Caco-2 (cell line): ENCODE results near the gene RAET1L. TPM values are rescaled to one million over a fixed set of nuclear protein-coding genes. Genes with fewer than 3 reads are reported as not detected.

Experiments
- BruUV-seq: library from RNA; stranded (reverse); fragments of 400-500 nt; replicated peaks from 2 replicates; lab custom pipeline; 2021; lab: Mats Ljungman, UMichigan
- CTCF ChIA-PET: fragments of 300-600 bp; sonication (Branson Sonifier 250); formaldehyde crosslinking; loops from one replicate; lab custom pipeline; 2022; ENCODE audit warnings: antibody characterized with exemption; lab: Charles Lee
- POLR2A ChIA-PET: fragments of 300-600 bp; sonication (Branson Sonifier 250); formaldehyde crosslinking; loops from one replicate; lab custom pipeline; 2022; ENCODE audit warnings: antibody characterized with exemption; lab: Charles Lee
- DNase-seq, 2 experiments: peaks; one replicate each; pipeline versions ENCODE4 v3.0.0 to v3.0.0-alpha.2; 2020 to 2022
- H3K27me3 ChIP-seq: replicated peaks from 2 replicates; pipeline ENCODE4 v1.6.0; 2011; ENCODE audit warnings: low read length; ENCODE audit not compliant: control insufficient read depth, insufficient read depth
- H3K36me3 ChIP-seq: 2 replicates; pipeline ENCODE4 v1.5.1; 2011; ENCODE audit warnings: low read length; ENCODE audit not compliant: control insufficient read depth, insufficient read depth
- H3K4me1 ChIP-seq: fragments of 250-450 bp; sonication (Bioruptor Pico); 2 replicates; pipeline ENCODE4 v1.5.1; 2020; ENCODE audit warnings: mild to moderate bottlenecking
- H3K4me3 ChIP-seq: 2 replicates; pipeline ENCODE4 v1.5.1; 2011; ENCODE audit warnings: low read depth, mild to moderate bottlenecking, control low read depth, low read length
- H3K9me3 ChIP-seq: fragments of 250-450 bp; sonication (Bioruptor Pico); 2 replicates; pipeline ENCODE4 v1.5.1; 2020; ENCODE audit warnings: mild to moderate bottlenecking, moderate library complexity
- H3K27ac Mint-ChIP-seq: one replicate; pipeline ENCODE4 v1.8.0; 2022; ENCODE audit warnings: mixed read lengths; ENCODE audit not compliant: unreplicated experiment
- H3K27me3 Mint-ChIP-seq: one replicate; pipeline ENCODE4 v1.8.0; 2022; ENCODE audit warnings: mixed read lengths; ENCODE audit not compliant: insufficient read depth, unreplicated experiment
- H3K36me3 Mint-ChIP-seq: one replicate; pipeline ENCODE4 v1.8.0; 2022; ENCODE audit warnings: mild to moderate bottlenecking, mixed read lengths; ENCODE audit not compliant: insufficient read depth, unreplicated experiment
- H3K4me1 Mint-ChIP-seq: one replicate; pipeline ENCODE4 v1.8.0; 2022; ENCODE audit warnings: low read depth, mixed read lengths; ENCODE audit not compliant: unreplicated experiment
- H3K4me3 Mint-ChIP-seq: one replicate; pipeline ENCODE4 v1.8.0; 2022; ENCODE audit warnings: mild to moderate bottlenecking, moderate library complexity, mixed read lengths; ENCODE audit not compliant: unreplicated experiment
- H3K9me3 Mint-ChIP-seq: one replicate; pipeline ENCODE4 v1.8.0; 2022; ENCODE audit warnings: mixed read lengths; ENCODE audit not compliant: unreplicated experiment
- intact Hi-C: fragments of 100-400 bp; cut with micrococcal nuclease; formaldehyde crosslinking; loops from one replicate; pipeline ENCODE4 v1.10.0; 2022; ENCODE audit not compliant: unreplicated experiment
- total RNA-seq: library from RNA; stranded (reverse); gene quantifications from 2 replicates; pipeline ENCODE4 v1.2.3, GENCODE V29; 2022
- TF ChIP-seq, protein P1 (sequence below), 2 experiments: fragments of 200-600 bp in 1 of 2; IDR thresholded peaks; 1 replicate in 1 of 2; 2 replicates in 1 of 2; pipeline versions ENCODE4 v1.5.1 to v1.8.0; 2011 to 2022; ENCODE audit warnings: antibody characterized with exemption in 1 of 2, control low read depth in 1 of 2, inconsistent platforms in 1 of 2, low read depth in 1 of 2, low read length in 1 of 2, mild to moderate bottlenecking in 1 of 2, moderate library complexity in 1 of 2; ENCODE audit not compliant: insufficient read depth in 1 of 2, severe bottlenecking in 1 of 2, unreplicated experiment in 1 of 2

RAET1L gene
- total RNA-seq, 1 experiment from 2014 or later, result not detected

DNA sequence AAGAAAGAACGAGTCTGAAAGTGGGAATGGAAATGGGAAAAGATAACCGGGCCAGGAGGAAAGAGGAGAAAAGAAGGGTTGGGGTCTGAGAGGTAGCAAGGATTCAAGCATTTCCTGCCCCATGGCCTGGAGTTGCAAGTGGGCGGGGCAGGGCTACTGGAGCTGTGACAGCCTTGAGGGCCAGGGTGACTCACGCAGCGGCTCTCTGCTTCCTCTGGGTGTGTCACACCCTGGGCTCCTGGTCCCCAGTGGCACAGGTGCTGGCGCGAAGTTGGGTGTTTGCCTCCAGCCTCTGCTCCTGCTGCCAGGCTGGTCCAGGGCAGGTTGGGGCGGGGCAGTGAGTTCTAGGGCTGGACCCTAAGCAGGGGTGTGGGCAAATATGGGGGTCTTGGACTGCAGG, 46.9 kb upstream of the RAET1L start:
- no peaks in the 10 kb centered on the region; the same call in 1 of the 2 replicates for H3K4me1 ChIP-seq
- peak overlapping the region; percentile 29 for H3K4me3 Mint-ChIP-seq

DNA sequence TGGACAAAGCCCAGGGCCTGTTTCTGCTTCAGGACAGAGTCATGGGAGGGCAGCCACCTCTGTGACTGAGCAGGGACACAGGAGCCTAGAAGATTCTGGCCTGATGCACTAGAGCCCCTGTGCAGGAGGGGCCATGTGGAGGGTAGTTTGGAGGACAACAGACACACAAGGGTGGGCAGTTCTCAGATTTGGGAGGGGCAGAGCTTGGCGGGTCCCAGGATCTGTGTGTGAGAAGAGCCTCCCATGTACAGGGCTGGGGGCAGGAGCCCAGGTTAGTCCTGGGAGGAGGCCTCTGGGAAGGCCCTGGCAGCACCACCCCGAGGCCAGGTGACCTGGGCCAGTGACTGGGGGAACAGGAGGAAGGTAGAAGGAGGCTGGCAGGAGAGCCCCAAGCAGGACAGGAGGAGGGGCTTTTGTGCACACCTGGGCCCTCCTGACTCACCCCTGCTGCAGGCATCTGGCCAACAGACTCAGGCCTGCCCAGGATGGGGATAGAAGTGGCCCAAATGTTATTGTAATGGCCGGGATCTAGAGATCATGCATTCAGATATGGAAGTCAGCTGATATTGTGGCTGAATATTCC, 45.0 kb upstream of the RAET1L start:
- TF ChIP-seq, protein P1, sequence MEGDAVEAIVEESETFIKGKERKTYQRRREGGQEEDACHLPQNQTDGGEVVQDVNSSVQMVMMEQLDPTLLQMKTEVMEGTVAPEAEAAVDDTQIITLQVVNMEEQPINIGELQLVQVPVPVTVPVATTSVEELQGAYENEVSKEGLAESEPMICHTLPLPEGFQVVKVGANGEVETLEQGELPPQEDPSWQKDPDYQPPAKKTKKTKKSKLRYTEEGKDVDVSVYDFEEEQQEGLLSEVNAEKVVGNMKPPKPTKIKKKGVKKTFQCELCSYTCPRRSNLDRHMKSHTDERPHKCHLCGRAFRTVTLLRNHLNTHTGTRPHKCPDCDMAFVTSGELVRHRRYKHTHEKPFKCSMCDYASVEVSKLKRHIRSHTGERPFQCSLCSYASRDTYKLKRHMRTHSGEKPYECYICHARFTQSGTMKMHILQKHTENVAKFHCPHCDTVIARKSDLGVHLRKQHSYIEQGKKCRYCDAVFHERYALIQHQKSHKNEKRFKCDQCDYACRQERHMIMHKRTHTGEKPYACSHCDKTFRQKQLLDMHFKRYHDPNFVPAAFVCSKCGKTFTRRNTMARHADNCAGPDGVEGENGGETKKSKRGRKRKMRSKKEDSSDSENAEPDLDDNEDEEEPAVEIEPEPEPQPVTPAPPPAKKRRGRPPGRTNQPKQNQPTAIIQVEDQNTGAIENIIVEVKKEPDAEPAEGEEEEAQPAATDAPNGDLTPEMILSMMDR (IDR thresholded peaks at IDR 0.05; ENCODE audit: insufficient read depth in 1 of 2, low read depth in 1 of 2, low read length in 1 of 2, severe bottlenecking in 1 of 2, unreplicated experiment in 1 of 2), result no peak
- no peak for DNase-seq
- Mint-ChIP-seq H3K4me1 (peaks cover 7% of the 10 kb centered on the region), H3K9me3 (no peaks in the 10 kb centered on the region), H3K27ac (no peak overlapping the region), H3K36me3 (no peaks in the 10 kb centered on the region), H3K27me3 (no peaks in the 10 kb centered on the region), H3K4me3 (no peak overlapping the region)
- ChIA-PET POLR2A (no interaction called here), CTCF (interaction anchor here (0.6 to 1.4 kb wide), 10 partner anchors 17 to 1453 kb away, joined by 3 to 8 read pairs (median 3); no protein-coding TSS in a partner anchor)
- BruUV-seq, result no TSS peak
- Histone ChIP-seq H3K4me3 (no peak overlapping the region), H3K9me3 (no peaks in the 10 kb centered on the region), H3K4me1 (no peaks in the 10 kb centered on the region; the same call in 1 of the 2 replicates), H3K36me3 (no peaks in the 10 kb centered on the region), H3K27me3 (no peaks in the 10 kb centered on the region; the same call in 1 of the 2 replicates)
- intact Hi-C loops, result no loop called here

More for the DNA sequence above, 46.9 kb upstream of the RAET1L start:
- Mint-ChIP-seq H3K36me3 (no peaks in the 10 kb centered on the region), H3K9me3 (no peaks in the 10 kb centered on the region), H3K27me3 (peaks cover 3% of the 10 kb centered on the region), H3K4me1 (peaks cover 7% of the 10 kb centered on the region), H3K27ac (no peak overlapping the region)
- peak; percentile 65 to 75 for DNase-seq
- no peaks in the 10 kb centered on the region; the same call in 1 of the 2 replicates for H3K27me3 ChIP-seq
- no TSS peak for BruUV-seq
- CTCF ChIA-PET, result interaction anchor here (0.6 kb wide), 1 partner anchor 265 kb away, joined by 3 read pairs; no protein-coding TSS in a partner anchor
- H3K4me3 ChIP-seq, result no peak overlapping the region
- no peaks in the 10 kb centered on the region for H3K36me3 ChIP-seq
- intact Hi-C loops, result no loop called here
- POLR2A ChIA-PET, result no interaction called here
- H3K9me3 ChIP-seq, result no peaks in the 10 kb centered on the region
- TF ChIP-seq, protein P1 (IDR thresholded peaks at IDR 0.05; ENCODE audit: insufficient read depth in 1 of 2, low read depth in 1 of 2, low read length in 1 of 2, severe bottlenecking in 1 of 2, unreplicated experiment in 1 of 2), result no peak

DNA sequence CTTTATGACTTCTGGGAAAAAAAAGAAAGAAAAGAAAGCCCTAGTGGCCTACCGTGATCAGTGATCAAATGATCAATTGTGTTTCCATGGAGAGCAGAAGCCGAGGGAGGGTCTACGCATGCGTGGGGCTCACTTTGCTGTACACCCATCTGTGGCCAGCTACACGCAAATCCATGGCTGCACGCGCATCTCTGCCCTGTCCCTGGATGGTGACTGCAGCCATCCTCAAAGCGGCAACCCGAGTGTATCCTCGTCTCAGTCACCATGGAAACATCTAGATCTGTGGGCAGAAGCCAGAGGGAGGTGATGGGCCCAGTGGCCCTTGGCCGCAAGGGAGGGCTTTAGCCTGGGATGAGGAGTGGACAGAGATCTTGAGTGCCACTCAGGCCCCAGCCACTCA, 44.4 kb upstream of the RAET1L start:
- intact Hi-C loops, result loop anchor here (5.0 kb wide), 2 partner anchors 52 to 137 kb away; no protein-coding TSS in a partner anchor
- Histone ChIP-seq H3K36me3 (no peaks in the 10 kb centered on the region), H3K4me1 (no peaks in the 10 kb centered on the region; the same call in 1 of the 2 replicates), H3K4me3 (no peak overlapping the region), H3K9me3 (no peaks in the 10 kb centered on the region), H3K27me3 (no peaks in the 10 kb centered on the region; the same call in 1 of the 2 replicates)
- H3K36me3 Mint-ChIP-seq, result no peaks in the 10 kb centered on the region
- no peak for DNase-seq
- POLR2A ChIA-PET, result no interaction called here
- CTCF ChIA-PET, result interaction anchor here (1.3 kb wide), 1 partner anchor 11 kb away, joined by 6 read pairs; no protein-coding TSS in a partner anchor
- no peaks in the 10 kb centered on the region for H3K27me3 Mint-ChIP-seq
- H3K9me3 Mint-ChIP-seq, result no peaks in the 10 kb centered on the region
- H3K27ac Mint-ChIP-seq, result no peak overlapping the region
- peaks cover 7% of the 10 kb centered on the region for H3K4me1 Mint-ChIP-seq
- H3K4me3 Mint-ChIP-seq, result peak overlapping the region; percentile 80
- BruUV-seq, result no TSS peak
- TF ChIP-seq, protein P1 (IDR thresholded peaks at IDR 0.05; ENCODE audit: insufficient read depth in 1 of 2, low read depth in 1 of 2, low read length in 1 of 2, severe bottlenecking in 1 of 2, unreplicated experiment in 1 of 2), result no peak
